ENCODE data around the gene CDKL1. TPM values are rescaled to one million over a fixed set of nuclear protein-coding genes. Genes with fewer than 3 reads are reported as not detected.
A peak's percentile ranks its signal among the peaks of the same experiment; 100 is the strongest.

Gene CDKL1
- 1.7 to 4.7 TPM (median 2.0 TPM) in 3 replicates for polyA plus RNA-seq
- 2.1 TPM for polyA plus RNA-seq (2011; ENCODE audit: low read depth)
- polyA plus RNA-seq (2011; cell fraction: cytosol; rRNA removed), result 1.3 and 2.6 TPM in 2 replicates
- polyA plus RNA-seq (2011; cell fraction: nucleus; rRNA removed), result 2.8 and 3.6 TPM in 2 replicates
- 5.0 and 9.3 TPM in 2 replicates for polyA plus RNA-seq (2012; ENCODE audit: low replicate concordance)
- polyA minus RNA-seq, result 0.13 to 9.4 TPM (median 3.2 TPM) in 3 replicates
- 5.9 TPM for polyA minus RNA-seq (2011; cell fraction: cytosol; rRNA and poly(A)+ RNA removed)
- 3.6 and 4.3 TPM in 2 replicates for polyA minus RNA-seq (2011; cell fraction: nucleus; rRNA and poly(A)+ RNA removed)

GRCh38 chr14:50396631-50397389, at the start of gene CDKL1:
Gene CDKL1, minus strand, starts transcription at chr14:50396881. Its CDS starts 1,013 bp downstream, at chr14:50395868.
- peak within 1 kb of the TSS; percentile 86 for H3K27ac ChIP-seq (ENCODE audit: control insufficient read depth, insufficient read depth, low read length)
- H3K9me1 ChIP-seq (ENCODE audit: control insufficient read depth, extremely low read depth, insufficient read depth, low read length), result no peaks in the 10 kb centered on the region
- H3K27me3 ChIP-seq (ENCODE audit: control insufficient read depth, extremely low read depth, insufficient read depth, low read length), result no peaks in the 10 kb centered on the region
- peak within 1 kb of the TSS; percentile 48 to 82 (median 69) for H3K4me3 ChIP-seq (ENCODE audit: control insufficient read depth in 2 of 3, extremely low read depth in 1 of 3, insufficient read depth in 2 of 3, low read depth in 1 of 3, low read length in 3 of 3)
- dilution Hi-C loops (cut with MboI; ENCODE audit: extremely low pct_ligation_motif_present, low sequenced_read_pairs), result no loop called here
- peak within 1 kb of the TSS; percentile 93 for H3K4me2 ChIP-seq (ENCODE audit: control insufficient read depth, extremely low read depth, insufficient read depth, low read depth, low read length)
- H3K4me1 ChIP-seq (ENCODE audit: control insufficient read depth, extremely low read depth, insufficient read depth, low read length), result peaks cover 16% of the 10 kb centered on the region
- peak within 1 kb of the TSS; percentile 90 for H3K9ac ChIP-seq (ENCODE audit: control insufficient read depth, extremely low read depth, insufficient read depth, low read length)
- TF ChIP-seq EZH2 (IDR thresholded peaks at IDR 0.05; ENCODE audit: low read length) (no peak), CTCF (optimal IDR thresholded peaks at IDR 0.05 in 1 of 3, IDR thresholded peaks at IDR 0.05 in 1 of 3, conservative IDR thresholded peaks at IDR 0.05 in 1 of 3; ENCODE audit: extremely low read depth in 1 of 3, insufficient read depth in 2 of 3, low read length in 3 of 3) (no peak)
- no peaks in the 10 kb centered on the region for H3K9me3 ChIP-seq (ENCODE audit: control insufficient read depth, low read depth, low read length)
- H3K36me3 ChIP-seq (ENCODE audit: control insufficient read depth in 2 of 2, extremely low read depth in 1 of 2, insufficient read depth in 2 of 2, low read length in 2 of 2), result no peaks in the 10 kb centered on the region
- peak within 1 kb of the TSS; percentile 72 for H2AFZ ChIP-seq (ENCODE audit: control insufficient read depth, low read length)
- no peak for FAIRE-seq
- no peaks in the 10 kb centered on the region for H4K20me1 ChIP-seq (ENCODE audit: control insufficient read depth, extremely low read depth, insufficient read depth, low read length)
- no peak for DNase-seq (ENCODE audit: low read depth, low spot score)
- H3K79me2 ChIP-seq (ENCODE audit: control insufficient read depth, insufficient read depth, low read length), result no peaks in the 10 kb centered on the region

- no peaks in the 10 kb centered on the region for H3K9me1 ChIP-seq (ENCODE audit: control insufficient read depth, extremely low read depth, insufficient read depth, low read length)
- no peaks in the 10 kb centered on the region for H3K27me3 ChIP-seq (ENCODE audit: control insufficient read depth, extremely low read depth, insufficient read depth, low read length)
- no peak overlapping the region for H3K4me2 ChIP-seq (ENCODE audit: control insufficient read depth, extremely low read depth, insufficient read depth, low read depth, low read length)
- H3K4me3 ChIP-seq (ENCODE audit: control insufficient read depth in 2 of 3, extremely low read depth in 1 of 3, insufficient read depth in 2 of 3, low read depth in 1 of 3, low read length in 3 of 3), result no peak overlapping the region
- peaks cover 8 to 13% of the 10 kb centered on the region in 2 experiments for H3K36me3 ChIP-seq (ENCODE audit: control insufficient read depth in 2 of 2, extremely low read depth in 1 of 2, insufficient read depth in 2 of 2, low read length in 2 of 2)
- no peak overlapping the region for H3K9ac ChIP-seq (ENCODE audit: control insufficient read depth, extremely low read depth, insufficient read depth, low read length)
- dilution Hi-C loops (cut with MboI; ENCODE audit: extremely low pct_ligation_motif_present, low sequenced_read_pairs), result no loop called here
- H3K9me3 ChIP-seq (ENCODE audit: control insufficient read depth, low read depth, low read length), result no peaks in the 10 kb centered on the region
- no peaks in the 10 kb centered on the region for H4K20me1 ChIP-seq (ENCODE audit: control insufficient read depth, extremely low read depth, insufficient read depth, low read length)
- no peaks in the 10 kb centered on the region for H3K4me1 ChIP-seq (ENCODE audit: control insufficient read depth, extremely low read depth, insufficient read depth, low read length)
- H3K79me2 ChIP-seq (ENCODE audit: control insufficient read depth, insufficient read depth, low read length), result no peaks in the 10 kb centered on the region
- no peak for DNase-seq (ENCODE audit: low read depth, low spot score)
- H3K27ac ChIP-seq (ENCODE audit: control insufficient read depth, insufficient read depth, low read length), result no peak overlapping the region
- no peak for FAIRE-seq
- no peak overlapping the region for H2AFZ ChIP-seq (ENCODE audit: control insufficient read depth, low read length)
- TF ChIP-seq CTCF (optimal IDR thresholded peaks at IDR 0.05 in 1 of 3, IDR thresholded peaks at IDR 0.05 in 1 of 3, conservative IDR thresholded peaks at IDR 0.05 in 1 of 3; ENCODE audit: extremely low read depth in 1 of 3, insufficient read depth in 2 of 3, low read length in 3 of 3) (no peak), EZH2 (IDR thresholded peaks at IDR 0.05; ENCODE audit: low read length) (no peak)
These were observed 37.8 kb upstream of the CDKL1 start for GRCh38 chr14:50434528-50434927.

Data from keratinocyte (primary cell).